ENCODE results near the gene NTRK3.

Gene NTRK3

DNA sequence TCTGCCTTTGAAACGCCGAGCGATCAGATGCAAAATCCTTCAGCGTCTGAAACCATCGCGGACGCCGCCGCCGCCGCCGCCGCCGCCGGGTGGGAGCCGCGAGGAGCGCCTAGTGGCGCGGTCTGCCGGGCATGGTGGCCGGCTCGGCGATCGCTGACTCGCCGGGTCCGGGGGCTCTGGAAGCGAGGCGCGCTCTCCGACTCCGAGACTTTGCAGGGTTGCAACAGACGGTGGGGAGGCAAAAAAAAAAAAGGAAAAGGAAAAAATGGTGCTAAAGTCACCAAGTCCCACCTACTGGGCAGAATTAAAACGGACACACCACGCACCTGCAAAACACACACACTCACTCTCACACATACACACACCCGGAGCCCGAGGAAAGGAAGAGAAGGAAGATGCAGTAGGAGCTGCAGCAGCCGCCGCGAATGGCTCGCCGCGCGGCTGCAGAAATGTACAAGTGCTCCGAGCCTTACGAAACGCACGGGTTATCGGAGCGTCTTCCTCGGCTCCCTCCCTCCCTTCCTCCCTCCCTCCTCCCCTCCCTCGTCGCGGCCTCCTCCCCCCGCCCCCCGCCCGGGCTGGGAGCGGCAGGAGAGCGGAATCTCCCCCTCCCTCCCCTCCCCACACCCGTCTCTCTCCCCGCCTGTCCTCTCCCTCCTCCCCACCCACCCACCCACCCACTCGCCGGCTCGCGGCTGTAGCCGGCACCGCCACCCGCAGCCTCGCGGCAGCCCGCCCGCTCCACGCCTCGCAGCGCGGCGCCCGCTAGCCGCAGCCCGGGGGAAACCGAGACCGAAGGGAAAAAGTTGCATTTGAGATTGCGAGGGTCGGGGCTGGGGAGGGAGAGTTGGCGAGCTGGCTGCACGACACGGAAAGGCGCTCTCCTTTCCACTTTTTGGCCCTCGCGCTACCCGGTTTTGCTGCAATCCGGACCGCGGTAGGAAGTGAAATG, at the start of gene NTRK3:
TSS of gene NTRK3 (minus strand) at position 461 of the 952 bp plus-strand sequence. CDS start 586 bp downstream, outside the sequence.
- DNase-seq = no peak

DNA sequence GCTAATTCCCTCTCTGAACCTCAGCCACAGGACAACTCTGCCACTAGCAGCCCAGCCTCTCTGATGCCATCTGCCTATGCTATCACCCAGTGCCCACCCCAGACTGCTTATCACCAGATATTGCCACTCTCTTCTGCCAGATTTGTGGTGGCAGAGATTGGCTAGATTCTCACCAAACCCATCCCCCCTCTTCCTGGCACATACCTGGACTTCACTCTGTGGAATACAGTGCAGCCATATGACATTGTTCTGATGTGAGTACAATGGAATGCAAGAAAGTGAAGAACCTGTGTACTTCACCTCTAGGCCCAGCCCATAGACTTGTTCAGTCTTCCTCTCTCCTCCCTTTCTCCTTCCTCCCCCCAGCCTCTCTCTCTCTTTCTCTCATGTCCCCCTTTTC, 46.9 kb upstream of the NTRK3 start:
- DNase-seq = no peak

DNA sequence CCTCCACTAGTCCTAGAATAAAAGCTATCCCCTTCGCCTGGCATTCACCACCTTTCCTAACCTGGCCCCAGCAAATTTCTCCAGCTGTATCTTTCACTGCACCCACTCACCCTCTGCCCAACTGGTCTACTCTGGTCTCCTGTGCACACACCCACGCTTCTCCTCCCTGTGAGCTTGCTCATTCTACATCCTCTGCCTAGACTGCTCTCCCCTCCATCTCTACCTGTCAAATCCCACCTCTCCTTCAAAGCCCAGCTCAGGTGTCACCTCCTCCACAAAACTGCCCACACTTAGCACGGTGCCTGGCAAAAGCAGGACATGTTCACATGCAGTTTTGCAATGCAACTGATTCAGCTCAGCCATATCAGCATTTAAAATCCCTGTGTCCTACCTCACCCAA, 45.8 kb upstream of the NTRK3 start:
- no peak for DNase-seq

DNA sequence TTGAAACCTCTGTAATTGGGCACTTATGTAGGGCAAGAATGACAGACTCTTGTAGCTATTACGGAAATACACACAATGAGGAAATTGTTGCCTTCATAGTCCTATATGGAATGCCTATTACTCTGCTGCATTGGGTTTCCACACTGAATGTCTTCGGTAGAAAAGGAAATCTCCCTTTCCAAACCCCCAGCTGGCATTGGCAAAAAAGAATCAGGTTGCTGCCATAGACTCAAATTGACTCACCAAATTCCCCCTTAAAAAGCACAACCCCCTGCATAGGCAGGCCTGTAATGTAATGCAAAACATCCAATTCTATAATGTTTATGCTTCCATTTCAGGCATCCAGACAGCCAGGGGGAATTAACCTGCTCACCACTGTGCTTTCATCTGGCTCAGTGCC, 44.8 kb upstream of the NTRK3 start:
- DNase-seq = no peak

GRCh38 chr15:88300861-88301260, 44.3 kb upstream of the NTRK3 start:
- DNase-seq = no peak

GRCh38 chr15:88300089-88300488, 43.5 kb upstream of the NTRK3 start:
- DNase-seq = no peak

- no peak for DNase-seq
Observed at GRCh38 chr15:88299497-88299896, 43.0 kb upstream of the NTRK3 start.

DNA sequence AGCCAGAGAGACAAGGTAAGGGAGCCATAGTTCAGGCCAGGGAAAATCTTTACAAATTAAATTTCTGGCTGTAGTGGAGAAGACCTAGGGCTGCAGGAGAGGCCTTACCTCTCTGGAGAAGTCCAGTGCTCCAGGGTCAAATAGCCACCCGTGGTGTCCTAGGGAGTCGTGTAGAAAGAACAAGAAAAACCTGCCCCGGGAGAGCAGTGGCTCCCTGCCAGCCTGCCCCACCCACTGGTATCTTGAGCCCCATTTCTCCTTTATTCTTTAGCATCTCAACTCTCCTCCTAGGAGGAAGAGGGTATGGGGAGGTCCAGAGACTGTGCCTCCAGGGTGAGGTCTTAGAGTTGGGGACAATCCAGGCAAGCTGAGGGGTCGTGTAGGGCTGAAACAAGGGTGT, 32.1 kb upstream of the NTRK3 start:
- DNase-seq = no peak

GRCh38 chr15:88288206-88288605, 31.7 kb upstream of the NTRK3 start:
- DNase-seq = no peak

DNA sequence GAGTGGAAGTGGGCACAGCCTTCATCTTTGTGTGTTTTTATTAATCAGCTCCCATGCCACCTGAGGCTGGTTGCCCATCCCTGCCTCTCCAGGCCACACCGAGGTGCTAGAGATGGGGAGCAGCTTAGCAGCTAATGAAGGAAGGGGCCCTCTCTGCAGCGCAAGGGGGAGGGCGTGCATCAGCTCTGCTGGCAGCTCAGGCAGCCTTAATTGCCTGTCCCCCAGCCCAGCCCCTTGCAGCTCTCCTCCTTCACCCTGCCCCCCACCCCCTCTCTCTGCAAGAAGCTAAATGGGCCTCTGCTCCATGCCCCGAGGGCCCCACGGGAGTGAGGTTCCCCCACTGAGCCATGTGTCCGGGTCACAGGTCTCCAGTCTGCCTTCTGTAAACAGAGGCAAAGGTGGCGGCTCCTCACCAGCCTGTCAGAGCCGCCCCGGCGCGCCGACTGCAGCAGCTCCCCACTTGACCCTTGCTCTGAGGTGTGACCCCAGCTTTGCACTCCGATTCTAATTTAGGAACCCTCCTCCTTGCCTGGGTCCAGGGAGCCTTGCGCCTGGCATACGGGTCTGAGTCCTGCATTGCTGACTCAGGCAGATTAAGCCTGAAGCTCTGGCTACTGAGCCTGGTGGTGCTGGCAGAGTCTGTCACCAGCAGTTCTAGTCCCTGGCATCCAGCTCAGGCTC, 27.9 kb upstream of the NTRK3 start:
- DNase-seq = no peak

DNA sequence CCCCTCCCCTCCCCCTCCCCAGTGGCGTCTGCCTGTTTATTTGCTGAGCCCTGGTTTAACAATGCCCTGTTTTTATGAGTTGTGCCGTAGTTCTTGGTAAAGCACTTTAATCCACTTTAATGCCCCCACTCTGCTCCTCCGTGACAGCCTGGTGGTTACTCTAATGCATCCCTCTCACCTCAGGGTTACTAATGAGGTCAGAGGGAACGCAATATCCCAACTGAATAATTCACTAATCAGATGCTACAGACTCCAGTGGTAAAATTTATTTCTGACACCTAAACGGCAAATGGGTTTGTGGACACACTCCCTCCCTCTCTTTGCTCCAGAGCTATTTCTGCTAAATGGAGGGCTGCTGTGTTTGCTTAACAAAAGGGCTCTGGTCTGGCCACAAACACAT, 26.1 kb upstream of the NTRK3 start:
- no peak for DNase-seq

DNA sequence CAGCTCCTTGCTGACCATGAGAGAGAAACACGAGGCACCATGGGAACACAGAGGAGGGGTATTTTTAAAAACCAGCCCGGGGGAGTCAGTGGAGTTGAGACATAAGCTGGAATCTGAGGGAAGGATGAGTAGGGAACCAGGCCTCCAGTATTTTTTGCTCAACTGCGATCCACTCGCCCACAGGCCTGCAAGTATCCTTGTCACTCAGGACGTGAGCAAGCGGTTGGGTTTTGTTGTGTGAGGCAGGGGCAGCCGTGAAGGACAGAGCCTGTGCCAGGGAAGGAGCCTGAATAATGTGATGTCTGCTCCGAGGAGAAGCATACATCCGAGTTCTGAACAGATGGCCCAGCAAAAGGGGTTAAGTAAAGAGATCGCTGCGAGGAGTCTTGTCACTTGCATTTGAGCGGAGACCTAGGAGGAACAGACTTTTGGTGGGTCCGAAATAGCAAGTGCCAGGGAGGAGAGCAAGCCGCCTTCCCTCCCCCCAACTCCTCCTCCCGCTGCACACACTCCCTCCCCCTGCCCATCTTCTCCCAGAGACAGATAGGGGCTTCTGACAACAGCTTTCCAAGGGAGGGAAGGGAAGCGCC, 20.4 kb upstream of the NTRK3 start:
- DNase-seq = no peak

DNA sequence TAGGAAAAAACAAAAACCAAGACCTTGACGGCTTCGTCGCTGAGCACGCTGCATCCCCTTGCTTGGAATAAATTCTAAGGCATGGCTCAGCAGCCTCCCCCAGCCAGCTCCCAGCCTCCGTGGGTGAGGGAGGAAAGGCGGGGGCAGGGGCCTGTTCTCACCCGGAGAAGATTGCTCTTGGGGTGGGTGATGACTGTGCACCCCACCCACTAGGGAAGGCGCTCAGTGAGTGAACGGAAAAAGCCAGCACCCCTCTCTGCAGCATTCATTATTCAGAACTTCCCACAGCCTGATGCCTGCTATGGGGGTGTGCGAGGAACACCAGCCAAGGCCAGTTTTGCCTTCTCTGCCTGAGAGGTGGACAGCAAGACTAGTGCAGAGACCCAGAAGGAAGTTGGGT, 19.3 kb upstream of the NTRK3 start:
- no peak for DNase-seq

- peak; percentile 11 for DNase-seq
Observed at GRCh38 chr15:88274553-88275460, 18.3 kb upstream of the NTRK3 start.

GRCh38 chr15:88272421-88272820, 15.9 kb upstream of the NTRK3 start:
- DNase-seq = no peak

DNA sequence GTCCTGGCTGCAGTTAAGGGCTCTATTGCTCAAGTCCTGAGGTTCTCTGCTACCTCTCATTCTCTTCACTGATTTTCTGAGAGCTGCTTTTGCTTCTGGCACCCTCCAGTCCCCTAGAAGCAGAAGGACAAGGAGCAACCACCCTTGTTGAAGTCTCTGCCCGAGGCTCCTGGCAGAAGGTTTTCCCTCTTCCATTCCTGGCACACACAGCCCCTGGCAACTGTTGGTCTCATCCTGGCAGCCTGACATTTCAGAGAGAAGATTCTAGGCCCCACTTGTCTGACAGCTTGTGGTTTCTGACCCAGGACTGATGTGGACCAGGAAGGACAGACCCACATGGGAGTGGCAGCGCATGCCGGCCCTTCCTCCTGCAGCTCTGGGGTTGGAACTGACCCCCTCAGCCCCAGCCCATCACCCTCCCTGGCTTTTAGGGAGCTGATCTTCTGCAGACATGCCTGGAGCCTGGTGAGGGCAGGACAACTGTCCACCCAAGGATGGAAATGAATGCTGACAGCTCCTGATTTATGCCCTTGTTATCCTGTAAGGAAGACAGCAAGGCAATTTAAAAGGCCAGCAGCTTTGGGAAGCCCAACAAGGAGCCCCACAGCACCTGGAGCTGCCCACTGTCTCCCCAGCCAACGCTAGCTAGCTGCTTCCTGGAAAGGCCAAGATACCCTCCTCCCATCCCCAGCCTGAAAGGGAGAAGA, 13.0 kb upstream of the NTRK3 start:
- DNase-seq = no peak

- DNase-seq = no peak
Observed at GRCh38 chr15:88267720-88268119, 11.2 kb upstream of the NTRK3 start.

GRCh38 chr15:88266170-88266569, 9.6 kb upstream of the NTRK3 start:
- DNase-seq = no peak

DNA sequence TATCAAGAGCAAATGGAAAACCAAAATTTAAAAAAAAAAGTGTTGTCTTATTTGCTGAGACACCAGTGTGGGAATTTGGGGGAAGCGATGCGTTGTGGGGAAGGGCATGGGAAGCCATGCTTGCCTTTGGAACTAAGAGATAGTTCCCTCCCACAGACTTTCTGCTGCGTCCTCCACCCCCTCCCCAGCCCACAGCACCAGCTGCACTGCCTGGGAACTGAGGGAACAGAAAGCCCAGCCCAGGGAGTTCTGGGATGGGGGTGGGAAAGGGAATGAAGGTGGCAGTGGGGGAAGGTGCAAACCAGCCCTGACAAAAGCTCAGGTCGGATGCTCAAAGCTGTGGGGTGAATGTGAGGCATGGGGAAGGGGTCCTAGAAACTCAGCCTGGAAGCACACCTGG, 8.1 kb upstream of the NTRK3 start:
- no peak for DNase-seq

DNA sequence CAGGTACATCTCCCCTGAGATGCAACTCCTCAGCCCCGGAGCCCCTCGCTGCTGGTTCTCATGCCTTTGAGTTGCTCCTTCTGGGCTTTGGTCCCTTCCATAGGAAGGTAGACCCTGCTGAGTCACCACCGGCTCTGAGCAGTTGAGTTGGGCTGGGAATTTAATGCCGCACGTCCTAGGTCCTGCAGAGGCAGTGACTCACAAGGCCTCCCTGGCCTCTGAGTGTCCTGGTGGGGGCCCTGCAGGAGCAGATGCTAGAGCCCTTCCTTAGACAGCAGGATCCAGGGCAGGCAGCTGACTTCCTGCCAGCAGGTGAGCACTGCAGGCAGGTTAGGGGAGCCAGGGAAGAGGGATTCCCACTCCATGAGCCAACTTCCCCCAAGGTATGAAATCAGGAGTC, 5.5 kb upstream of the NTRK3 start:
- DNase-seq = no peak

- no peak for DNase-seq
Observed at GRCh38 chr15:88258093-88258641, 1.6 kb upstream of the NTRK3 start.
